ENCODE data around the gene FAM81A.
"Not testable (repeated sequence)": the region's sequence is repeated elsewhere in the genome, so short reads cannot be mapped to it uniquely, and the experiment has no call there.

Gene FAM81A

DNA sequence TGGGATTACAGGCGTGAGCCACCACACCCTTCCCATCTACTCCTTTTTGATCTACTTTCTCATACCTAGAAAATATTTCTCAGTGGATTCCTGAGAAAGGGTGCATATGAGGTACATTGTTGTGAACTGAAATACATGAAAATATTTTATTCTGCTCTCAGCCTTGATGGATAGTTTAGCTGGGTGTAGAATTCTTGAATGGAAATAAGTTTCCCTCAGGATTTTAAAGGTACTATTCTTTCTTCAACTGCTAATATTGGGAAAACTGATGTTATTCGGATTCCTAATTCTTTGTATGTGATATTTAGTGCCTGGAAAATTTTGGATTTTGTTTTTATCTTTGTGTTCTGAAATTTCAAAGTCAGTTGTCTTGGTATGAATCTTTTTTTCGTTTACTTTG is 9.1 kb upstream of the FAM81A start:
- DNase-seq = not testable (repeated sequence)

DNA sequence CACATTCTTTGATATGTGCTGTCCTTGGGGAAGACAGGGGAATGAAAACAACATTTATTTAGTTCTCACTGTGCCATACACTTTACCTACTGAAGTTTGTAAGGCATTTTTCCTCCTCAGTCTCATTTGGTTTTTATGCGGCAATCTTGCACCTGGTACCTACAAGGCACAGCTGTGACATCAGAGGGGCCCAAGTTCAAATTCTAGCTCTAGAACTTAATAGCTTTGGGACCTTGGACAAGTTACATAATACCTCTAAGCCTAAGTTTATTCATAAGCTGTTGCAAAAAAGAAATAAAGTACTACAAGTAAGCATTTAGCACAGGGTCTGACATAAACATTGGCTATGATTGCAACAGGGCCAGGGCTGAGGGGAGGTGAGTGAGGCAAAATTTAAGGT is 5.6 kb upstream of the FAM81A start:
- no peak for DNase-seq

DNA sequence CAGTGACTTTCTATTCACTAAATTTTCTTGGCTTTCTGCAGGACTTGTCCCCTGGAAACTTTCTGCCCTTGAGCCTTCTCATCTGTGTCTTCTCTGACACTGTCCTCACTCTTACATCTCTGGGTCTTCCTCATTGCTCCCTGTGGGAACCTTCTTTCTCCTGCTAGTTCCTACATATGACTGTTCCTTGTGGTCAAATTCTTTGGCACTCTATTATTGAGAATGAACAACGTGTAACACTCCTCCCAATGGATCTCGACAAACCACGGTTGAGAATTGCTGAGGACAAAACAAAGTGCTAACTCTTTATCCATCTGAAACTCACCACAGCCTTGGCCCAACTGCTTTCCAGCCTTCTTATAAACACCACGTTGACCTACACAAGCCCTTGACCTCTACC is 3.5 kb upstream of the FAM81A start:
- DNase-seq = no peak

DNA sequence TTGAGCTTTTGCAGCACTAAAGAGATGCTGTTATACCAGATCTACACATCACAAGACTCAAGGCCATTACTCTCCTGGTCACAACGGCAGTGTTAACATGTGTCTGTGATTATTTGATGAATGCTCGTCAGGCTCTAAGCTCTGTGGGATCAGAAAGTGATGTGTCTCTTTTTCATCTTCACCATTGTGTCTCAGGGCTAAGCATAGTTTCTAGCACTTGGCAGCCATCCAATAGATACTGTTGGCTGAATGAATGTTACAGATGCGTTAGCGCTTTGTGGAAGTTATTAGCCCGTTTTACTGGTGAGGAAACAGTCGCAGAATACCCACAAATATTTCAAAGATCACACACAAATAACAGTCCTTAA is 1.2 kb upstream of the FAM81A start:
- DNase-seq = peak; percentile 39

DNA sequence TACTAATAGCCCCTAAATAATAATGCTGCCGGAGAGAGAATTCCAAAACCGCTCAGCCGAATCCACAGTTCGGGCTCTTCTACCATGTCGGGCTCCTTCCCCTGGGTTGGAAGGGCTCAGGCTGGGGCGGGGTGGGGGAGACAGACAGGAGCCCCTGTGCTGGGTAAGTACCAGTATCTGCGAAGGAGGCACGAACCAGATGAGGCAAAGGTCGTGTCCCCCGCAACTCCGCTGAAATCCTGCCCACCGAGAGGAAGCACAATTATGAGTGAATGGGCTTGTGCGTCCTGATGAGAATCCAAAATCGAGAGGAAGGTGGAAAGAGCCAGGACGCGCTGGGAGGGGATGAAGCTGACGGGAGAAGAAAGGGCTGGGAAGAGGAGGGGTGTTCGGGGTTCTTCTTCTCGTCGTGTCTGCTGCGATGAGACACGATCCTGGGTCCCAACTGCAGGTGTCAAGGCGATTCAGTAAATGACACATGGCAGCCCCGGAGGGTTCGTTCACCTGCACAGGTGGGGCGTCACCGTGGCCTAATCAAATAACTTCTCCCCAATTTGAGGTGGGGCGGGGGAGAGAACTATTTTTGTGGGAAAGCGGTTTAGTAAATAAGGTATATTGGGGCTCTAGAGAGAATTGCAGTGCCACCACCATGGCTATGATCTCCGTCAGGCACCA is 707 bp upstream of the FAM81A start:
- DNase-seq = no peak

DNA sequence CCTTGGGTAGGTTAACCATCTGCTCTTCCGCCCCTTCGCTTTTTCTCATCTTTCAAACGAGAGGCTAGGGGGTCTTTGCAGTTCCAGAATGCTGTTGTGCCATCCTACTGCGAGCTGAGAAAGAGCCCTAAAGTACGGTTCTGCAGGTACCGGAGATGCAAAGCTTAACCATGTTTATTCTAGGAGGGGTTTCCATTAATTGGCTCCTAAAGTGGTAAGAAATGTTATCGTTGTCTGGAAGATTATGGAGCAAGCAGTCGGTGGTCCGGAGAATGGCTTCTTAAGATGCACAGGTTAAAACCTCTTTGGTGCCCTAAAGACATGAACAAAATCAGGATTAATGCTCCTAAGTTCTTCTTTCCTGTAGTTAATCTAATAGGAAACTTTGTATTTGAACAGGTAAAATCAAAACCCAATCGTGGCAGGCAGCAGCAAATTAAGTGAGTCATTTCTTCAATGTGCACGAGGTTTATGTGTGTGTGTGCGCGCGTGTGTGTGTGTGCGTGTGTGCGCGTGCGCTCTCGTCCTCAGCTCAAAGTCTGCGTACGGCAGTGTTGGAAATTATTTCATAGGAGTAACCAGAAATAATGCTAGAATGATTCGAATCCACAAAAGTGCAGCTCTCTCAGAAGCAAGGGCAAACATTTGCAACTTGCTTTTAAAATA is 772 bp downstream of the FAM81A start:
- no peak for DNase-seq

DNA sequence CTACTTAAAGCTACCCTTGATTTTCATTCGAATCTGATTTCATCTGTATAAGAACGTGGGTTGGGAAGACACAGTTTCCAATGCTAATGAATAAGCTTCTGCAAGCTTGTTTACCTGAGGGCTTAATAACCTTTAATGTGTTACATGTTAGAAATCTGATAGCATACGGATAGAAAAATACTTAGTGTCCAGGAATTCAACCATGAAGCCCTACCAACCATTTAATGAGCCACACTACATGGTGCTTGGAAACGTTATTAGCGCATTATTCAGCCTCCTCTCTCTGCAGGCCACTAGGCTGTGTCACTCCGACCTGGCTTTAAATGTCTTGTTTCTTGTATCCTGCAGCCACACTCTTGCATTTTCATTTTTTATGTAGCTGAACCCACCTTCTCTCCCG is 1.6 kb downstream of the FAM81A start:
- DNase-seq = no peak

DNA sequence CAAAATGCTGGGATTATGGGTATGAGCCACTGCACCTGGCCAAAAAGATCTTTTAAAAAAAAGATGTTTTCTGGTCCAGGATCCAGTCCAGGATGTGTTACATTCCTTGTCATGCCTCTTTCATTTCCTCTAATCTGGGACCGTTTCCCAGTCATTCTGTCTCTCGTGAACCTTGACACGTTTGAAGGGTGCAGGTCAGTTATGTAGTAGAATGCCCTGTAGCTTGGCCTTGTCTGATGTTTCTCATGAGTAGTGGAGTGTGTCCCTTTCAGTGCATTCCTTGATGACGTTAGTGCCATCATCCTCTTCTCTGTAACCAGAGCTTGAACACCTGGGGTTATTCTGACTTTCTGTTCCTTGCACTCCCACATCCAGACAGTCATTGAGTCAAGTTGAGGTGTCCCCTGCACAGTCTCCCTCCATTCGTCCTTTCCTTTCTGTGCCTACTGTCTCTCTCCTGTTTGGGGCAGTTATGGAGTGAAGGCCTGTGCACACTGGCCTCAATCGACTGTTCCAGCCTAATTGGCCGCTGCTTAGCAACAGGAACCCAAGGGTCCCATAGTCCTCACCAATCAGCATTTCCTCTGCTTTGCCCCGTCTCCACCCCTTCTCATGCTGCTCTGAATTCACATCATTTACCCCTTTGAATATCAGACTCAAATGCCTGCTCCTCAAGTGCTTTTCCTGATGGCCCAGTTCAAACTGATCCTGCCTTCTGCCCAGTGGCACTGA is 5.5 kb downstream of the FAM81A start:
- DNase-seq = no peak

DNA sequence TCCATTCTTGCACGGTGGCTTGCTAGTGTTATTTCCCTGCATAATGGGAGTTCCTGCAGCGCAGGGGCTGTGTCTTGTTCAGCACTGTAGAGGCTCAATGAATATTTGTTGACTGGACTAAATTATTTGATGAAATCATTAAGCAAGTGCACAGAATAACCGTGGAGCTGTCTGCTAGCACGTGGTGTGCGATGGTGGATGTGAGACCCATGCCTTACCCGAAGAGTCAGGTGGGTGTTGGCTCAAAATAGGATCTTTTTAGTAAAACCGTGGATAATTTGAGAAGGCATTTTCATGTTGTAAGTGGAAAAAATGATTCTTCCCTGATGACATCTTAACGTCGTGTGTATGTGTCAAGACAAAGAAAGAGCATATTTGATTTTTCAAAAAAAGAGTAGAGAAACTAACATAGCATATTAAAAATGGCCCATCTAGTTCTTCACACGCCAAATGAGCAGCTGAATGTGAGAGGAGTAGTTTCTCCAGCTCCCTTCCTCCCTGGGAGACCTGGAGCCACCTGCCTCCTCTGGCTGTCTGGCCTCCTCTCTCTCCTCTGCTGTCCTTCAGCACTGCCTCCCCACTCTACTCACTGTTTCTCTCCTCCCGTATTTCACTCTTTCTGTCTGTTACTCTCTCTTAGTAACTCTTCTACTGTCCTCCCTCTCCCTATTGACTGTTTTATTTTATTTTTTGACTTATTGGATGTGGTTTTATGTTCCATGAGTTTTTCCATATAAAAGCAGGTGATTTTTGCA is 6.3 kb downstream of the FAM81A start:
- no peak for DNase-seq

DNA sequence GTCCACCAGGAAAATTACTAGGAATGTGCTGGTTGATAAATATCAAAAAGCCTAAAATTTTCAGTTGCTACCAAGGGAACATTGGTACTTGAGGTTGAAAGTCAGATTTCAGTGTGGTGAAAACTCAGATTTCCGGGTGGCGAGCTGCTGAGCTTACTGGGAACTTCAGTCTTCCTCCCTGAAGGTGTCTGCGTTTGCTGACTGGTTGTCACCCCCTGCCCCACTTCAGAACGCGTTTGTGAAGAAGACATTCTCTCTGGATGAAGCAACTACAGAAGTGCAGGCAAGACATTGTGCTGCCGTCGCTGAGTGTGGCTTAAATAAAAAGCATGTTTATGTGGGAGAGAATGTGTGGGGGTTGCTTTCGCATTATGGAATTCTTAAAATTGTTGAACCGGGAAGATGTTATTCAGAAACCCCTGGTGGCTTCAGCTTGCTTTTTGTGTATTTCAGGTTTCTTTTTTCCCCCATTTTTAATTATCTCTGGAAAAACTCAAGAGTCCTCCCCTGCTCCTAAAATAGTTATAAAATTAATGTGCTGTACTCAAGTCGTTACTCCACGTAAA is 7.1 kb downstream of the FAM81A start:
- DNase-seq = no peak

DNA sequence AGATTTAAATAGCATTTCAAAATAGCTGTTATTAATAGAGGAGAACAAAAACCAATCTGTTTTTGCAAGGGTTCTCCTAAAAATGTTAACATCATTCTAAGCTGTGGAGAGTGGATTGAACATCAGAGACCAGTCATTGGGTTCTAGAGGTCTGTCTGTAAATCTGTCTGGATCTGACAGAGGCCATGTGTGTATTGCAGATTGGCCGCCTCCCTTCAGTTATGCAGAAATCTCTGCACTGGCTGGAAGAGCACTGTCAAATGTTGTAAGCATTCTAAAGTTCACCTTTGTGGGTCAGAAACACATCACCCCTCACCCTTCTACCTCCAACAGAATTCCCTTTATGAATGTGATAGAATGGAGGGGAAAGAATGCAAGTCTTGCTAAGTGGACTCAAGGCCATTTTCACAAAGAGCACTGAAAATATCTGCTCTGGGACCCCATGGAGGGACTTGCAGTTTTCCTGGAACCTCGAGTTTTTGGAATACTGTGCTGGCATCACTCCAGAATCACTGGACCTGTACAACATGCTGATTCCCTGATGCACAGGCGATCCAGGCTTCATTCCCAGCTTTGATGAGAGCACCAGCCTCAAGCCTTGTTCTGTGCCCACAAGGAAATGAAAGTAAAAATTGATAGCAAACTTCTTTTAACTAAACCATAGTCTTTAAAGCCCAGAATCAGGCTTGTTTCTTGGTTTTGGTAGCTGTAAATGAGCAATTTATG is 8.4 kb downstream of the FAM81A start:
- no peak for DNase-seq

DNA sequence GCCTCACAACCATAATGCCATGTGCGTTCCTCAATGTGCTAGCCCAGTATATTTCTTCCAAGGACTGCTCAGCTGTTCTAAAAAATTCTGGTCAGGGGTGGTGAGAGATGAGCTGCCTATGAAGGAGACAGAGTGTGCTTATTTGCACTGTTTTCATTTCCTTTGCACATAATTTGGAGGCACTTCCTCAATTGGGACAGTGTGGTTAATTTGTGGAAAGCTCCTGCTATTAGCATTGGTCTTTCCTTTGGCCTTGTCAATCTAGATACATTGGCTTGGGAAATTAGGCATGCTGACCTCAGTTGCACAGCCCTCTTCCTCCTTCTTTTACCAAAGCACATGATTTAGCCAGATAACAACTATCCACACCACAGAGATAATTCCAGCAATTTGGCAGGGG is 9.4 kb downstream of the FAM81A start:
- DNase-seq = no peak

DNA sequence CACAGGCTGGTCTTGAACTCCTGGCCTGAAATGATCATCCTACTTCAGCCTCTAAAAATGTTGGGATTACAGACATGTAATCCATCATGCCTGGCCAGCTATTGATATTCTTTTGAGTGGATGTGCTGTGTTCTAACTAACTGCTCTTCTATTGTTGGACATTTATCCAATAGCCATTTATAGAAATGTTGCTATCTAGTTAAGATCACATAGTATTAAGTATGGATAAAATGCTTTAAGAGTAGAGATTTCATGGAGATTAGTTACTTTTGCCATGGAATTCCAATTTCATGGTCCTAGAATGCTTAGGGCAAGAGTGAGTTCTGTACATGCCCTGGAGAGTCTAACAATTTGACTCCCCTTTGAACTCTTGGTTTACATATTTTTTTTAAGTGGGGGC is 10.9 kb downstream of the FAM81A start:
- DNase-seq = no peak

DNA sequence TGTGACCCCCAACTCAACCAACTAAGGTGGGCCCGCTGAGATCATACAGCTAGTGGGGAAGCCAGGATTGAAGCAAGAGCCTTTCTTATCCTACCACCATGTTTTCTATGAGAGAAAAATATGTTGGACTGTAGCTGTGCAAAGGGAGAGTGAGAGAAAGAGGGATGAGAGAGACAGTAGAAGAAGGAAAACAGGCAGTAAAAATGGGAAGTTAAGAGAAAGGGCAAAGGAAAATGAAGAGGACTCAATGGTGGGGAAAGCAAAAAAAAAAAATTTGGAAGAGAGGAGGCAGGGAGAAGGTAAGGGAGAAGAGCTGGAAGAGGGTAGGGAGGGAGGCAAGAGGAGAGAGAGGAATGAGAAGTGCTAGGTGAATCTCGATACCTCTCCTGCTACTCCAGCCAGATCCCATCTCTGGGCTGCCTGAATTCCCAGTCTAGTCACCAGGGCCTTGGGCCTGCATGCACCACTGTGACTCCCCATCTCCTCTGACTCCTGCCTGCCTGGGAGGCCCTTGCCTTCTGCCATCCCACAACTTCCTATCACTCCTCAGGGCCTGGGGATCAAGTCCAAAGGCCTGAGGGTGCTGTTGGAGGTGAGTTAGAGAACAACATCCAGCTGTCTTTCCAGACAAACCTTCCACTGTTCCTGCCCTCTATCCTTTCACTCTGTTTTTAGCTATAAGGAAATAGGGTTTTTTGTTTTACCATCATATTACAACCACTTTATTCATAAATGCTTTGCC is 15.7 kb downstream of the FAM81A start:
- DNase-seq = no peak

DNA sequence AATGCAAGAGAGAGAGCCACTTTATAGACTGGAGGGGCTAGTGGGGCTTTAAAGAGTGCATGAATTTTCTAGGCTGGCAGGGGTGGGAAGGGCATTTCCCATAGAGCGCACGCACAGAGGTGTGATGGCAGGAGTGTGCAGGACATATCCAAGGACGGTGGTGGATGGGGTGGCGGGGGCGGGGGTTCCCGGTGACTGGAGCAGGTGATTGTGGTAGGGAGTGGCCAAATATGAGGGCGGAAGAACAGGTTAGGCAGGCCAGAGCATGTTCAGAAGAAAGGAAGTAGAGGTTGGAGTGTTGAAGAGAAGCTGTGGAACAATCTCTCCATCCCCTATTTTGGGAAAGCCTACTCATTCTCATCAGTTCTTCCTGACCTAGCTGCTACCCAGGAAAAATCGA is 18.1 kb downstream of the FAM81A start:
- no peak for DNase-seq

DNA sequence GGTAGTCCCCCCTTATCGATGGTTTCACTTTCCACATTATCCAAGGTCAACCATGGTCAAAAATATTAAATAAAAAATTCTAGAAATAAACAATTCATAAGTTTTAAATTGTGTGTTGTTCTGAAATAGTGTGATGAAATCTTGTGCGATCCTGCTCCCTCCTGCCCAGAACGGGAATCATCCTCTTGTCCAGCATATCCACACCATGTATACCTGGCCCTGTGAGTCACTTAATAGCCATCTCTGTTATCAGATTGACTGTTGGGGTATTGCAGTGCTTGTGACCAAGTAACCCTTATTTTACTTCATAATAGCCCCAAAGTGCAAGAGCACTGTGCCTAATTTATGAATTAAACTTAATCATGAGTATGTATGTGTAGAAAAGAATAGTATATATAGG is 19.1 kb downstream of the FAM81A start:
- DNase-seq = no peak

DNA sequence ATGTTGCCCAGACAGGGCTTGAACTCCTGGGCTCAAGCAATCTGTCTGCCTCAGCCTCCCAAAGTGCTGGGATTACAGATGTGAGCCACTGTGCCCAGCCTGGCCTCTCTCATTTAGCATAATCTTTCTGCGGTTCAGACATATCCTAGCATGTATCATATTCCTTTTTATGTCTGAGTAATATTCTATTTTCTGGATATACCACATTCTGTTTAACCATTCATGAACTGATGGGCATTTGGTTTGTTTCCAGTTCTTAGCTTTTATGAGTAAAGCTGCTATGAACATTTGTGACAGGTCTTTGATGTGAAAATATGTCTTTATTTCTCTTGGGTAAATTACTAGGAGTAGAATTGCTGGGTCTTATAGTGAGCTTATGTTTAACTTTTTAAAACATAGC is 23.5 kb downstream of the FAM81A start:
- no peak for DNase-seq

DNA sequence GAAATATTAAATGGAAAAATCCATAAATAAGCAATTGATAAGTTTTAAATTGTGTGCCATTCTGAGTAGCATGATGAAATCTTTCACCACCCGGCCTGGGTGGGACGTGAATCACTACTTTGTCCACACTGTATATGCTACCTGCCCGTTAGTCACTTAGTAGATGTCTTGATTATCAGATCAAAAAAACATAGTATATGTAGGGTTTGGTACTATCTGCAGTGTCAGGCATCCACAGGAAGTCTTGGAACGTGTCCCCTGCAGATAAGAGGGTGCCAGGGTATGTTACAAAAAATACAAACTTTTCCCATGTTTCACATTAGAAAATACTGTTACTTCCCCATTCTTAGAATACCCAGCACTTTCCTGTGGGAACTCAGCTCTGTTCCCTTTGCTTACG is 35.2 kb downstream of the FAM81A start:
- DNase-seq = peak; percentile 62

DNA sequence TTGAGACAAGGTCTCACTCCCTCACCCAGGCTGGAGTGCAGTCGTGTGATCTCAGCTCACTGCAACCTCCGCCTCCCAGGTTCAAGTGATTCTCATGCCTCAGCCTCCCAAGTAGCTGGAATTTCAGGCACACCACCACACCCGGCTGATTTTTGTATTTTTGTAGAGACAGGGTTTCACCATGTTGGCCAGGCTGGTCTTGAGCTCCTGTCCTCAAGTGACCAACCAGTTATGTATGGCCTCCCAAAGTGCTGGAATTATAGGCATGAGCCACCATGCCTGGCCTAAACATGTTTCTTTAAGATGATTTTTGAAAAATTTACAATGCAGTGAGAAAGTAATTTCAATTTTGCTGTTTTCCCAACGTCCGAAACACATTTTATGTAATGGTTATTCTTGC is 37.2 kb downstream of the FAM81A start:
- DNase-seq = not testable (repeated sequence)

DNA sequence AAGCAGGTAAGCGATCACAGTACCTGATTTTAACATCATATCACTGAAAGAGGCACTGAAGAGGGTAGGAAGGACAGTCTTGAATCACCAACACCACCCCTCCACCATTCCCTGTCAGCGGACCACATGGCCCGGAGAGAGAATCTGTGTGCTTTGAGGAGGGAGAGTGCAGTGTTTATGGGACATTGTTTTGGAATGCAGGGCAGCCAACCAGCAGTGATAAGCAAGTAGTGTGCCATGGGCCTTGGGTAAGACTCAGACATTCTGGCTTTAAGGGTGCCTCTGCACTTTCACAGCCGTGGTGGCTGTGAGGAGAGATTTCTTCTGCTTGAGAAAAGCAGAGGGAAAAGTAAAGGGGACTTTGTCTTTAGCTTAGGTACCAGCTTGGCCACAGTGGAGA is 46.4 kb downstream of the FAM81A start:
- no peak for DNase-seq

DNA sequence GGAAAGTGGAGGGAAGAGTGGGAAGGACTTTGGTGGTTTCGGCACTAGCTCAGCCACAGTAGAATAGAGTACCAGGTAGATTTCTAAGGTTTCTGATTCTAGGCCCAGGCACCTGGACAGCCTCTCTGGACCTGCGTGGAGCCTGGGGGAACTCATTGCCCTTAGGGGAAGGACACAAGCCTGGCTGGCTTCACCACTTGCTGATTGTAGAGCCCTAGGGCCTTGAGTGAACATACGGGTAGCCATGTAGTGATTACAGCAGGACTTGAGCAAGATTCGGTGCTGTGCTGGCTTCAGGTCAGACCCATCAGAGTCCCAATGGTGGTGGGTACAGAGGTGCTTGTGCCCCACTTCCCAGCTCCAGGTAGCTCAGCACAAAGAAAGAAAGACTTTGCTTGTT is 47.0 kb downstream of the FAM81A start:
- DNase-seq = no peak

DNA sequence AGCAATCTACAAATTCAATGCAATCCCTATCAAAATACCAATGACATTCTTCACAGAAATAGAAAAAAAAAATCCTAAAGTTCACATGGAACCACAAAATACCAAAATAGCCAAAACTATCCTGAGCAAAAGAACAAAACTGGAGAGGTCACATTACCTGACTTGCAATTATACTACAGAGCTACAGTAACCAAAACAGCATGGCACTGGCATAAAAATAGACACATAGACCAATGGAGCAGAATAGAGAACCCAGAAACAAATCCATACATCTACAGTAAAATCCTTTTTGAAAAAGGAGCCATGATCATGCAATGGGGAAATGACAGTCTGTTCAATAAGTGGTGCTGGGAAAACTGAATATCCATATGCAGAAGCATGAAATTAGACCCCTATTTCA is 51.5 kb downstream of the FAM81A start:
- not testable (repeated sequence) for DNase-seq
